DMS53 treated with DMSO at 0.1 percent for 48 hours (cell line): ENCODE data around the gene GPD1.
A peak's percentile ranks its signal among the peaks of the same experiment; 100 is the strongest.

ENCODE experiments used
- DNase-seq: peaks from one replicate; lab custom pipeline; 2025; ENCODE audit not compliant: unreplicated experiment; lab: John Stamatoyannopoulos, UW

Gene GPD1

GRCh38 chr12:50099302-50100008 is 4.4 kb upstream of the GPD1 start:
- no peak for DNase-seq

- no peak for DNase-seq
Measured at GRCh38 chr12:50100561-50100960, 3.2 kb upstream of the GPD1 start.

- DNase-seq, result no peak
Measured at GRCh38 chr12:50101663-50102062, 2.1 kb upstream of the GPD1 start.

- no peak for DNase-seq
Measured at GRCh38 chr12:50102131-50102531, 1.7 kb upstream of the GPD1 start.

- DNase-seq, result no peak
Measured at GRCh38 chr12:50102646-50103309, 1.0 kb upstream of the GPD1 start.

GRCh38 chr12:50103351-50103750 is 457 bp upstream of the GPD1 start:
- no peak for DNase-seq

GRCh38 chr12:50104417-50105366 is 884 bp downstream of the GPD1 start:
- no peak for DNase-seq

GRCh38 chr12:50105913-50106450 is 2.2 kb downstream of the GPD1 start:
- no peak for DNase-seq

- no peak for DNase-seq
Measured at GRCh38 chr12:50106907-50107306, 3.1 kb downstream of the GPD1 start.

GRCh38 chr12:50107416-50108268 is 3.8 kb downstream of the GPD1 start:
- DNase-seq, result no peak

GRCh38 chr12:50109319-50109718 is 5.5 kb downstream of the GPD1 start:
- DNase-seq, result no peak

GRCh38 chr12:50110127-50110761 is 6.4 kb downstream of the GPD1 start:
- no peak for DNase-seq

GRCh38 chr12:50110762-50111351 is 7.0 kb downstream of the GPD1 start:
- DNase-seq, result peak; percentile 84

GRCh38 chr12:50111395-50111692 is 7.5 kb downstream of the GPD1 start:
- no peak for DNase-seq

GRCh38 chr12:50111693-50112455 is 8.1 kb downstream of the GPD1 start, which contains the start of gene COX14:
TSS of gene COX14 (plus strand) at chr12:50112236. CDS start at chr12:50120044, 7,808 bp downstream.
- DNase-seq, result peak; percentile 98

- no peak for DNase-seq
Measured at GRCh38 chr12:50112456-50113218, 8.8 kb downstream of the GPD1 start.

- DNase-seq, result no peak
Measured at GRCh38 chr12:50117057-50117622, 13.3 kb downstream of the GPD1 start.

- no peak for DNase-seq
Measured at GRCh38 chr12:50119387-50119786, 15.6 kb downstream of the GPD1 start.
